K562 (cell line): ENCODE results near the gene DBP. TPM values are rescaled to one million over a fixed set of nuclear protein-coding genes. Genes with fewer than 3 reads are reported as not detected.

ENCODE experiments used
- ATF7 ChIP-seq: fragments of 450-650 bp; IDR thresholded peaks from 2 replicates; pipeline ENCODE4 v1.7.1; 2014; ENCODE audit warnings: mild to moderate bottlenecking, moderate library complexity
- CHD2 ChIP-seq: IDR thresholded peaks from 2 replicates; pipeline ENCODE4 v1.6.1; 2011; ENCODE audit warnings: low read depth, low read length
- EHMT2 ChIP-seq: fragments of 450-650 bp; IDR thresholded peaks from 2 replicates; pipeline ENCODE4 v1.6.1; 2018; ENCODE audit warnings: antibody characterized with exemption
- ETV6 ChIP-seq, 3 experiments: fragments of 150-350 bp in 1 of 3; sonication (generic) in 1 of 3; formaldehyde crosslinking in 1 of 3; IDR thresholded peaks; 2 replicates each; pipeline versions ENCODE4 v1.6.1 to v1.8.0; 2014 to 2022; ENCODE audit warnings: borderline replicate concordance in 2 of 3, low read depth in 2 of 3, antibody characterized with exemption in 1 of 3, low read length in 1 of 3, mild to moderate bottlenecking in 1 of 3, missing genetic modification reagents in 1 of 3
- HNRNPK ChIP-seq: fragments of 200-400 bp; formaldehyde crosslinking; IDR thresholded peaks from one replicate; pipeline ENCODE4 v1.6.1; 2018; ENCODE audit warnings: mild to moderate bottlenecking, low read depth, low read length; ENCODE audit not compliant: poor library complexity, severe bottlenecking
- KDM2B ChIP-seq: fragments of 250-450 bp; sonication (Bioruptor Pico); IDR thresholded peaks from 2 replicates; pipeline ENCODE4 v1.8.0; 2021; ENCODE audit warnings: mild to moderate bottlenecking, moderate library complexity
- MCM3 ChIP-seq: fragments of 450-650 bp; IDR thresholded peaks from 2 replicates; pipeline ENCODE4 v1.6.1; 2016
- MXI1 ChIP-seq: IDR thresholded peaks from 2 replicates; pipeline ENCODE4 v1.6.1; 2011; ENCODE audit warnings: low read depth, mild to moderate bottlenecking, improper control_type of control experiment, low read length
- NEUROD1 ChIP-seq: fragments of 150-350 bp; IDR thresholded peaks from 2 replicates; pipeline ENCODE4 v1.6.1; 2014; ENCODE audit warnings: borderline replicate concordance, low read length, low read depth; ENCODE audit not compliant: partially characterized antibody
- SRSF1 ChIP-seq: fragments of 200-400 bp; formaldehyde crosslinking; IDR thresholded peaks from 2 replicates; pipeline ENCODE4 v1.6.1; 2017; ENCODE audit warnings: mild to moderate bottlenecking, low read depth, low read length, moderate library complexity
- TARDBP ChIP-seq: fragments of 450-650 bp; IDR thresholded peaks from 2 replicates; pipeline ENCODE4 v1.6.1; 2016
- ZC3H4 ChIP-seq: sonication (generic); formaldehyde crosslinking; IDR thresholded peaks from 2 replicates; pipeline ENCODE4 v1.9.0; 2021; ENCODE audit warnings: missing genetic modification reagents, borderline replicate concordance
- ZNF212 ChIP-seq: fragments of 450-650 bp; formaldehyde crosslinking; IDR thresholded peaks from 2 replicates; pipeline ENCODE4 v1.4.0; 2020; ENCODE audit warnings: mild to moderate bottlenecking
- ZNF766 ChIP-seq: fragments of 200-800 bp; sonication (Bioruptor generic); conservative IDR thresholded peaks from 2 replicates; pipeline ENCODE4 v1.6.1; 2016; ENCODE audit warnings: missing genetic modification characterization, missing compliant biosample characterization
- polyA plus RNA-seq, 8 experiments: library from polyadenylated mRNA; depleted of rRNA in 4 of 8; stranded (reverse) in 5 of 8; unstranded in 3 of 8; fragments of >200 nt; fragmentation: Nextera tagmentation in 2 of 8; fragmentation: Illumina TruSeq in 1 of 8; extraction: Ambion mirVana in 2 of 8; extraction: Trizol in 1 of 8; gene quantifications; 2 replicates each; pipeline versions ENCODE4 v1.2.1 to v1.2.3, GENCODE V29; 2011 to 2014; ENCODE audit warnings: inconsistent platforms in 1 of 8, missing spikeins in 1 of 8
- total RNA-seq, 7 experiments: library from RNA; depleted of rRNA in 6 of 7; stranded (reverse); fragments of >200 nt in 6 of 7; fragmentation: Illumina TruSeq in 2 of 7; extraction: Trizol in 2 of 7; gene quantifications; 2 replicates each; pipeline versions ENCODE4 v1.2.1 to v1.2.3, GENCODE V29; 2011 to 2021; ENCODE audit warnings: low replicate concordance in 1 of 7
- TF ChIP-seq, protein P1 (sequence below): fragments of 200-800 bp; sonication (Bioruptor generic); IDR thresholded peaks from 2 replicates; pipeline ENCODE4 v1.6.1; 2017; ENCODE audit warnings: missing genetic modification characterization, missing compliant biosample characterization
- TF ChIP-seq, protein P2 (sequence below), 2 experiments: fragments of 450-650 bp in 1 of 2; IDR thresholded peaks; 2 replicates each; pipeline ENCODE4 v1.6.1; 2011 to 2017; ENCODE audit warnings: low read depth in 2 of 2, antibody characterized with exemption in 1 of 2, borderline replicate concordance in 1 of 2, low read length in 1 of 2, mild to moderate bottlenecking in 1 of 2, mixed read lengths in 1 of 2; ENCODE audit not compliant: control insufficient read depth in 1 of 2
- TF ChIP-seq, protein P3 (sequence below): sonication (generic); formaldehyde crosslinking; IDR thresholded peaks from 2 replicates; pipeline ENCODE4 v1.5.0; 2020; ENCODE audit warnings: missing genetic modification reagents
- TF ChIP-seq, protein P4 (sequence below): sonication (generic); formaldehyde crosslinking; IDR thresholded peaks from 2 replicates; pipeline ENCODE4 v1.8.0; 2022; ENCODE audit warnings: mild to moderate bottlenecking, missing genetic modification reagents
- TF ChIP-seq, protein P5 (sequence below): sonication (generic); formaldehyde crosslinking; IDR thresholded peaks from 2 replicates; pipeline ENCODE4 v1.8.1; 2023; ENCODE audit warnings: mild to moderate bottlenecking, missing genetic modification reagents

The DBP gene
- total and polyA plus RNA-seq, 9 of the 15 experiments (the other 6 are each of a cell fraction or from before 2014, with no cell fraction given), result 0.25 to 5.5 (median 1.8) TPM

DNA sequence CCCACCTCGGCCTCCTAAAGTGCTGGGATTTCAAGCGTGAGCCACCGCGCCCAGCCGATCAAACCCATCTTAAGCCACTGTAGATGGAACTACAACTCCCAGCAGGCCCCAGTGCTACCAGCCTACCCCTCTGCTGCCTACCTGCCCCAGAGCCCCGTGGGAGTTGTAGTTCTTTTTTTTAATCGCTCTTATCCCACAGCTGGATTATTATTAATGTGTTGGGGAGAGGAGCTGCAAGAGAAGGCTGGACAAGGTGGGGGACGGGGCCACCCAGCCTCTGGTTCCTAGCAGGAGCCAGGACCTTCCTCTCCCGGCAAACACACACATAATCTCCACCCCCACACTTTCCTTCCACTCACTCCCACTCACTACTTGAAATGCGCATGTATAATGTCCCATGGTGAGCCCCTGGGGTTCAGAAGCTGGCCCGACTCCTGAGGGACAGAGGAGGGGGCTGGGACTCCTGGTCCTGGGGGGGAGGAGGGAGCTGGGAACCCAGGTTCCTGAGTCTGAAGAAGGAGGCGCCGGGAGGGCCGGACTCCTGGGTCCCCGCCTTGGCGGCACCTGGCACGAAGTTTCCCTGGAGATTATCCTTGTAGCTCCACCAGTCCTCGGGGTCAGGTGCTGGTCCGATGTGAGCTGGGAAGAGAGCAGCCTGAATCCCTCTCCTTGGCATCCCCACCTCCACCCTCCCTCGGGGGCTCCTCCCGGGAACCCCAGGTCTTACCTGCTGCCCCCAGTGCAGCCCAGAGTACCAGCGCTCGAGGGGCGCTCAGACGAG, 7.8 kb upstream of the DBP start (continued):
- TF ChIP-seq, protein P1, sequence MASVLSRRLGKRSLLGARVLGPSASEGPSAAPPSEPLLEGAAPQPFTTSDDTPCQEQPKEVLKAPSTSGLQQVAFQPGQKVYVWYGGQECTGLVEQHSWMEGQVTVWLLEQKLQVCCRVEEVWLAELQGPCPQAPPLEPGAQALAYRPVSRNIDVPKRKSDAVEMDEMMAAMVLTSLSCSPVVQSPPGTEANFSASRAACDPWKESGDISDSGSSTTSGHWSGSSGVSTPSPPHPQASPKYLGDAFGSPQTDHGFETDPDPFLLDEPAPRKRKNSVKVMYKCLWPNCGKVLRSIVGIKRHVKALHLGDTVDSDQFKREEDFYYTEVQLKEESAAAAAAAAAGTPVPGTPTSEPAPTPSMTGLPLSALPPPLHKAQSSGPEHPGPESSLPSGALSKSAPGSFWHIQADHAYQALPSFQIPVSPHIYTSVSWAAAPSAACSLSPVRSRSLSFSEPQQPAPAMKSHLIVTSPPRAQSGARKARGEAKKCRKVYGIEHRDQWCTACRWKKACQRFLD (CRISPR knock-in tag), result peak; percentile 89
- TF ChIP-seq, protein P2, sequence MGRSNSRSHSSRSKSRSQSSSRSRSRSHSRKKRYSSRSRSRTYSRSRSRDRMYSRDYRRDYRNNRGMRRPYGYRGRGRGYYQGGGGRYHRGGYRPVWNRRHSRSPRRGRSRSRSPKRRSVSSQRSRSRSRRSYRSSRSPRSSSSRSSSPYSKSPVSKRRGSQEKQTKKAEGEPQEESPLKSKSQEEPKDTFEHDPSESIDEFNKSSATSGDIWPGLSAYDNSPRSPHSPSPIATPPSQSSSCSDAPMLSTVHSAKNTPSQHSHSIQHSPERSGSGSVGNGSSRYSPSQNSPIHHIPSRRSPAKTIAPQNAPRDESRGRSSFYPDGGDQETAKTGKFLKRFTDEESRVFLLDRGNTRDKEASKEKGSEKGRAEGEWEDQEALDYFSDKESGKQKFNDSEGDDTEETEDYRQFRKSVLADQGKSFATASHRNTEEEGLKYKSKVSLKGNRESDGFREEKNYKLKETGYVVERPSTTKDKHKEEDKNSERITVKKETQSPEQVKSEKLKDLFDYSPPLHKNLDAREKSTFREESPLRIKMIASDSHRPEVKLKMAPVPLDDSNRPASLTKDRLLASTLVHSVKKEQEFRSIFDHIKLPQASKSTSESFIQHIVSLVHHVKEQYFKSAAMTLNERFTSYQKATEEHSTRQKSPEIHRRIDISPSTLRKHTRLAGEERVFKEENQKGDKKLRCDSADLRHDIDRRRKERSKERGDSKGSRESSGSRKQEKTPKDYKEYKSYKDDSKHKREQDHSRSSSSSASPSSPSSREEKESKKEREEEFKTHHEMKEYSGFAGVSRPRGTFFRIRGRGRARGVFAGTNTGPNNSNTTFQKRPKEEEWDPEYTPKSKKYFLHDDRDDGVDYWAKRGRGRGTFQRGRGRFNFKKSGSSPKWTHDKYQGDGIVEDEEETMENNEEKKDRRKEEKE (IDR thresholded peaks at IDR 0.05; ENCODE audit: borderline replicate concordance in 1 of 2, control insufficient read depth in 1 of 2, low read depth in 2 of 2, low read length in 1 of 2), result peak in 1 of 2 experiments; percentile 49; a peak in 1 of 4 replicates
- TF ChIP-seq ZNF766 (CRISPR knock-in tag), result peak; percentile 97
- TF ChIP-seq ZC3H4 (CRISPR knock-in tag), result no peak
- no peak for TF ChIP-seq EHMT2
- TF ChIP-seq KDM2B (CRISPR knock-in tag), result no peak
- TF ChIP-seq TARDBP, result no peak
- TF ChIP-seq, protein P3, sequence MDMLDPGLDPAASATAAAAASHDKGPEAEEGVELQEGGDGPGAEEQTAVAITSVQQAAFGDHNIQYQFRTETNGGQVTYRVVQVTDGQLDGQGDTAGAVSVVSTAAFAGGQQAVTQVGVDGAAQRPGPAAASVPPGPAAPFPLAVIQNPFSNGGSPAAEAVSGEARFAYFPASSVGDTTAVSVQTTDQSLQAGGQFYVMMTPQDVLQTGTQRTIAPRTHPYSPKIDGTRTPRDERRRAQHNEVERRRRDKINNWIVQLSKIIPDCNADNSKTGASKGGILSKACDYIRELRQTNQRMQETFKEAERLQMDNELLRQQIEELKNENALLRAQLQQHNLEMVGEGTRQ (CRISPR knock-in tag), result no peak
- no peak for TF ChIP-seq ETV6 (IDR thresholded peaks at IDR 0.05; ENCODE audit: borderline replicate concordance in 1 of 2, low read depth in 2 of 2, low read length in 1 of 2)
- TF ChIP-seq ETV6 (CRISPR knock-in tag; IDR thresholded peaks at IDR 0.05; ENCODE audit: borderline replicate concordance), result no peak
- TF ChIP-seq, protein P4, sequence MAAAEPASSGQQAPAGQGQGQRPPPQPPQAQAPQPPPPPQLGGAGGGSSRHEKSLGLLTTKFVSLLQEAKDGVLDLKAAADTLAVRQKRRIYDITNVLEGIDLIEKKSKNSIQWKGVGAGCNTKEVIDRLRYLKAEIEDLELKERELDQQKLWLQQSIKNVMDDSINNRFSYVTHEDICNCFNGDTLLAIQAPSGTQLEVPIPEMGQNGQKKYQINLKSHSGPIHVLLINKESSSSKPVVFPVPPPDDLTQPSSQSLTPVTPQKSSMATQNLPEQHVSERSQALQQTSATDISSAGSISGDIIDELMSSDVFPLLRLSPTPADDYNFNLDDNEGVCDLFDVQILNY (CRISPR knock-in tag), result no peak
- no peak for TF ChIP-seq MXI1
- TF ChIP-seq CHD2, result peak; percentile 14; the same call in 1 of the 2 replicates
- no peak for TF ChIP-seq SRSF1
- TF ChIP-seq NEUROD1, result no peak
- TF ChIP-seq HNRNPK, result no peak
- TF ChIP-seq MCM3, result no peak
- TF ChIP-seq, protein P5, sequence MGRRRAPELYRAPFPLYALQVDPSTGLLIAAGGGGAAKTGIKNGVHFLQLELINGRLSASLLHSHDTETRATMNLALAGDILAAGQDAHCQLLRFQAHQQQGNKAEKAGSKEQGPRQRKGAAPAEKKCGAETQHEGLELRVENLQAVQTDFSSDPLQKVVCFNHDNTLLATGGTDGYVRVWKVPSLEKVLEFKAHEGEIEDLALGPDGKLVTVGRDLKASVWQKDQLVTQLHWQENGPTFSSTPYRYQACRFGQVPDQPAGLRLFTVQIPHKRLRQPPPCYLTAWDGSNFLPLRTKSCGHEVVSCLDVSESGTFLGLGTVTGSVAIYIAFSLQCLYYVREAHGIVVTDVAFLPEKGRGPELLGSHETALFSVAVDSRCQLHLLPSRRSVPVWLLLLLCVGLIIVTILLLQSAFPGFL (CRISPR knock-in tag), result no peak
- TF ChIP-seq ZNF212 (CRISPR knock-in tag), result no peak
- 0 out of 2 replicates have a peak, but pooled peaks have one; percentile 5 for TF ChIP-seq ATF7
